ENCODE data around the gene NCOA4. TPM values are rescaled to one million over a fixed set of nuclear protein-coding genes. Genes with fewer than 3 reads are reported as not detected.

The NCOA4 gene
- total and polyA plus RNA-seq, 2 donors (not counting 3 experiments of a cell fraction or from before 2014, with no cell fraction given): 62.1 to 127 TPM

DNA sequence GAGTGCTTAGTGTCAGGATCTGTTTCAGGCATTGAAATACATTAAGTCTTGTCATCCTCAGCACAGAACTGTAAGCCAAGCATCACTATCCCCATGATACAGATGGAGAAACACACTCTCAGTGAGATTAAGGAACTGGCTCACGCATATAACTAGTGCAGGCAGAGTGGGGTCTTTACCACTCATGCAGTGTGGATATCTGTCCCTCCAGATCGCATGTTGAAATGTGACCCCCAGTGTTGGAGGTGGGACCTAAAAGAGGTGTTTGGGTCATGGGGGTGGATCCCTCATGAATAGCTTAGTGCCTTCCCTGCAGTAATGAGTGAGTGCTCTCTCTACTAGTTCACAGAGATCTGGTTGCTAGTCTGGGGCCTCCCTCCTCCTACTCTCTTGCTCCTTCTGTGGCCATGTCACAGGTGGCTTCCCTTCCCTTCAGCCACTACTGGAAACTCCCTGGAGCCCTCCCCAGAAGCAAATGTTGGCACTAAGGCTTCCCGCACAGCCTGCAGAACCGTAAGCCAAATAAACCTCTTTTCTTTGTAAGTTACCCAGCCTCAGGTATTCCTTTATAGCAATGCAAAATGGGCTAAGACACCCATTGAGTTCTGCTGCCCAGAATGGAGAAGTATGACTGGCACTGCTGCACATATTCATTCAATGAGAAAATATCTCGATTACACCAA, 47.4 kb upstream of the NCOA4 start:
- H3K4me1 ChIP-seq (ENCODE audit: control insufficient read depth, extremely low read depth, insufficient read depth, low read length): no peaks in the 10 kb centered on the region
- no peak overlapping the region for H3K4me2 ChIP-seq (ENCODE audit: insufficient read depth, low read length)
- intact Hi-C loops (cut with micrococcal nuclease) (no loop called here), dilution Hi-C loops (cut with MboI; ENCODE audit: extremely low pct_ligation_motif_present, low sequenced_read_pairs) (no loop called here)
- no peaks in the 10 kb centered on the region for H3K9me1 ChIP-seq (replicated peaks; ENCODE audit: control insufficient read depth, extremely low read depth, insufficient read depth, low read length)
- no peaks in the 10 kb centered on the region for H3K79me2 ChIP-seq (ENCODE audit: control insufficient read depth, insufficient read depth, low read length)
- no peaks in the 10 kb centered on the region for H3K36me3 ChIP-seq (ENCODE audit: control insufficient read depth in 2 of 2, extremely low read depth in 1 of 2, insufficient read depth in 2 of 2, low read length in 2 of 2)
- H3K9ac ChIP-seq (replicated peaks; ENCODE audit: extremely low read depth, insufficient read depth, low read length): no peak overlapping the region
- no peaks in the 10 kb centered on the region for H4K20me1 ChIP-seq (replicated peaks; ENCODE audit: control insufficient read depth, extremely low read depth, insufficient read depth, low read length)
- BruUV-seq (replicated peaks): no TSS peak
- H3K9me3 ChIP-seq (replicated peaks; ENCODE audit: control insufficient read depth, insufficient read depth, low read length): no peaks in the 10 kb centered on the region
- CTCF ChIA-PET: no interaction called here
- no peak for TF ChIP-seq MYC (IDR thresholded peaks at IDR 0.05; ENCODE audit: low read depth, low read length)
- TF ChIP-seq GATA2 (IDR thresholded peaks at IDR 0.05; ENCODE audit: insufficient read depth, insufficient read length, low read depth, low read length): no peak
- TF ChIP-seq CTCF (IDR thresholded peaks at IDR 0.05; ENCODE audit: extremely low read depth in 1 of 2, insufficient read depth in 1 of 2, low read depth in 1 of 2, low read length in 2 of 2): no peak
- TF ChIP-seq POLR2A (IDR thresholded peaks at IDR 0.05; ENCODE audit: low read depth, low read length): no peak
- POLR2A ChIA-PET: no interaction called here
- FAIRE-seq (no peak), DNase-seq (ENCODE audit: low read depth, low spot score) (no peak)
- H3K4me3 ChIP-seq (replicated peaks in 1 of 3; ENCODE audit: insufficient read depth in 1 of 3, low read depth in 1 of 3, low read length in 3 of 3): no peak overlapping the region
- no peak overlapping the region for H2AFZ ChIP-seq (ENCODE audit: low read depth, low read length)
- H3K27me3 ChIP-seq (ENCODE audit: control insufficient read depth in 2 of 2, insufficient read depth in 2 of 2, low read length in 2 of 2): no peaks in the 10 kb centered on the region
- no peak overlapping the region for H3K27ac ChIP-seq (ENCODE audit: insufficient read depth, low read depth, low read length)

DNA sequence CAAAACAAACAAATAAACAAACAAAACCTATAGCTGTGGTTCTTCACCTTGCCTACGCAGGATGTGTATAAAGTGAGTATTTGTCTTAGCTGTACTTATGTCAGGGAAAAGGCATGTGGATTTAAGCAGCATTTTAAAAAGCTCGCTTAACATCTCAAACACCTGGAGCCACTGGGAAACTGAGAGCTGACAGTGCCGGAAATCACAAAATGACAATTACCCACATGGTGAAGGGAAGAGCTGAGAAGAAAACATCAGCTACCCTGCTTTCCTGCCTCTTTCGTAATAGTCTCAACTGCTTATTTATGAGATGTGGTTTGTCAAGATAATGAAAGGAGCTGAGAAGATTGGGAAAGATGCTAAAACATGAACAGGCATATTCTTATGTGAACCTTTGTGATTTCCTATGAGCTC, 46.7 kb upstream of the NCOA4 start:
- dilution Hi-C loops (cut with MboI; ENCODE audit: extremely low pct_ligation_motif_present, low sequenced_read_pairs): no loop called here
- no peak overlapping the region for H3K4me2 ChIP-seq (ENCODE audit: insufficient read depth, low read length)
- no peaks in the 10 kb centered on the region for H3K9me1 ChIP-seq (replicated peaks; ENCODE audit: control insufficient read depth, extremely low read depth, insufficient read depth, low read length)
- H3K9me3 ChIP-seq (replicated peaks; ENCODE audit: control insufficient read depth, insufficient read depth, low read length): no peaks in the 10 kb centered on the region
- no peak overlapping the region for H3K27ac ChIP-seq (ENCODE audit: insufficient read depth, low read depth, low read length)
- H3K36me3 ChIP-seq (ENCODE audit: control insufficient read depth in 2 of 2, extremely low read depth in 1 of 2, insufficient read depth in 2 of 2, low read length in 2 of 2): no peaks in the 10 kb centered on the region
- no peaks in the 10 kb centered on the region for H4K20me1 ChIP-seq (replicated peaks; ENCODE audit: control insufficient read depth, extremely low read depth, insufficient read depth, low read length)
- TF ChIP-seq, protein P1, sequence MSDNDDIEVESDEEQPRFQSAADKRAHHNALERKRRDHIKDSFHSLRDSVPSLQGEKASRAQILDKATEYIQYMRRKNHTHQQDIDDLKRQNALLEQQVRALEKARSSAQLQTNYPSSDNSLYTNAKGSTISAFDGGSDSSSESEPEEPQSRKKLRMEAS (IDR thresholded peaks at IDR 0.05; ENCODE audit: insufficient read depth, insufficient read length): no peak
- TF ChIP-seq POLR2AphosphoS5 (IDR thresholded peaks at IDR 0.05; ENCODE audit: insufficient read depth, low read depth, low read length) (no peak), CTCF (IDR thresholded peaks at IDR 0.05; ENCODE audit: extremely low read depth in 1 of 2, insufficient read depth in 1 of 2, low read depth in 1 of 2, low read length in 2 of 2) (no peak), EZH2 (IDR thresholded peaks at IDR 0.05; ENCODE audit: borderline replicate concordance, low read depth, low read length, severe bottlenecking) (no peak), MYC (IDR thresholded peaks at IDR 0.05; ENCODE audit: low read depth, low read length) (no peak), POLR2A (IDR thresholded peaks at IDR 0.05; ENCODE audit: low read depth, low read length) (no peak), GATA2 (IDR thresholded peaks at IDR 0.05; ENCODE audit: insufficient read depth, insufficient read length, low read depth, low read length) (no peak), JUN (IDR thresholded peaks at IDR 0.05; ENCODE audit: borderline replicate concordance, insufficient read depth, insufficient read length, low read depth) (no peak), FOS (IDR thresholded peaks at IDR 0.05; ENCODE audit: borderline replicate concordance, insufficient read depth, low read length) (no peak)
- DNase-seq (ENCODE audit: low read depth, low spot score): no peak
- ChIA-PET POLR2A (no interaction called here), CTCF (interaction anchor here (0.6 kb wide), 1 partner anchor 242 kb away, joined by 4 read pairs; no protein-coding TSS in a partner anchor)
- FAIRE-seq: no peak
- H3K4me1 ChIP-seq (ENCODE audit: control insufficient read depth, extremely low read depth, insufficient read depth, low read length): no peaks in the 10 kb centered on the region
- H3K4me3 ChIP-seq (replicated peaks in 1 of 3; ENCODE audit: insufficient read depth in 1 of 3, low read depth in 1 of 3, low read length in 3 of 3): no peak overlapping the region
- no peak overlapping the region for H3K9ac ChIP-seq (replicated peaks; ENCODE audit: extremely low read depth, insufficient read depth, low read length)
- no peaks in the 10 kb centered on the region for H3K27me3 ChIP-seq (ENCODE audit: control insufficient read depth in 2 of 2, insufficient read depth in 2 of 2, low read length in 2 of 2)
- no TSS peak for BruUV-seq (replicated peaks)
- intact Hi-C loops (cut with micrococcal nuclease): no loop called here
- no peaks in the 10 kb centered on the region for H3K79me2 ChIP-seq (ENCODE audit: control insufficient read depth, insufficient read depth, low read length)
- H2AFZ ChIP-seq (ENCODE audit: low read depth, low read length): no peak overlapping the region

All from endothelial cell of umbilical vein (primary cell).